CD4-positive, alpha-beta memory T cell (primary cell): ENCODE data around the gene ZNF618. TPM values are rescaled to one million over a fixed set of nuclear protein-coding genes. Genes with fewer than 3 reads are reported as not detected.

Experiments
- CTCF ChIA-PET: fragments of 350-600 bp; sonication (Branson Sonifier 250); formaldehyde crosslinking; loops from one replicate; lab custom pipeline; 2021; ENCODE audit warnings: inconsistent platforms; ENCODE audit not compliant: partially characterized antibody; lab: Charles Lee
- POLR2A ChIA-PET: fragments of 350-600 bp; sonication (Branson Sonifier 250); formaldehyde crosslinking; loops from one replicate; lab custom pipeline; 2021; ENCODE audit not compliant: partially characterized antibody; lab: Charles Lee
- DNase-seq, 5 donors: peaks; one replicate each; pipeline versions ENCODE4 v3.0.0 to v3.0.0-alpha.2; 2020 to 2022; ENCODE audit warnings: mixed read lengths in 1 of 5
- H3K27ac ChIP-seq: one replicate; pipeline ENCODE4 v1.7.0; 2013; ENCODE audit warnings: low read depth, low read length
- H3K27me3 ChIP-seq: 2 replicates; pipeline ENCODE4 v1.7.0; 2013; ENCODE audit warnings: mild to moderate bottlenecking, low read length, moderate library complexity; ENCODE audit not compliant: insufficient read depth
- H3K36me3 ChIP-seq: 2 replicates; pipeline ENCODE4 v1.7.0; 2013; ENCODE audit warnings: mild to moderate bottlenecking, low read length, moderate library complexity; ENCODE audit not compliant: insufficient read depth
- H3K4me1 ChIP-seq: 2 replicates; pipeline ENCODE4 v1.7.0; 2013; ENCODE audit warnings: mild to moderate bottlenecking, low read length, moderate library complexity; ENCODE audit not compliant: insufficient read depth
- H3K4me3 ChIP-seq, 2 donors: one replicate each; pipeline ENCODE4 v1.7.0; 2013; ENCODE audit warnings: low read length in 2 of 2, mild to moderate bottlenecking in 1 of 2
- H3K9me3 ChIP-seq, 2 donors: one replicate each; pipeline ENCODE4 v1.7.0; 2013; ENCODE audit warnings: low read length in 2 of 2, control low read depth in 1 of 2; ENCODE audit not compliant: control insufficient read depth in 1 of 2
- H3K27ac Mint-ChIP-seq, 7 donors: one replicate each; pipeline ENCODE4 v1.8.0; 2020 to 2021; ENCODE audit warnings: mixed read lengths in 7 of 7, mild to moderate bottlenecking in 6 of 7, inconsistent platforms in 3 of 7, moderate library complexity in 3 of 7
- H3K27me3 Mint-ChIP-seq, 2 donors: one replicate each; pipeline ENCODE4 v1.8.0; 2020 to 2021; ENCODE audit warnings: mixed read lengths in 2 of 2
- H3K36me3 Mint-ChIP-seq, 2 donors: one replicate each; pipeline ENCODE4 v1.8.0; 2020 to 2021; ENCODE audit warnings: mixed read lengths in 2 of 2, inconsistent platforms in 1 of 2, mild to moderate bottlenecking in 1 of 2
- H3K4me1 Mint-ChIP-seq, 4 donors: one replicate each; pipeline ENCODE4 v1.8.0; 2020 to 2021; ENCODE audit warnings: mixed read lengths in 4 of 4, mild to moderate bottlenecking in 1 of 4
- H3K4me3 Mint-ChIP-seq, 8 donors: one replicate each; pipeline ENCODE4 v1.8.0; 2020 to 2021; ENCODE audit warnings: mixed read lengths in 8 of 8, mild to moderate bottlenecking in 7 of 8, moderate library complexity in 6 of 8, inconsistent platforms in 3 of 8
- H3K9me3 Mint-ChIP-seq, 8 donors: one replicate each; pipeline ENCODE4 v1.8.0; 2020 to 2021; ENCODE audit warnings: mixed read lengths in 8 of 8, mild to moderate bottlenecking in 5 of 8, inconsistent platforms in 3 of 8, moderate library complexity in 1 of 8
- intact Hi-C: fragments of 100-400 bp; cut with micrococcal nuclease; formaldehyde crosslinking; loops from one replicate; pipeline ENCODE4 v1.15.1; 2023
- polyA plus RNA-seq, 2 donors: library from polyadenylated mRNA; unstranded; fragments of 300-500 nt; fragmentation: Illumina TruSeq; gene quantifications; one replicate each; pipeline ENCODE4 v1.2.3, GENCODE V29; 2021
- total RNA-seq, 2 experiments: library from RNA; stranded (reverse); gene quantifications; one replicate each; pipeline ENCODE4 v1.2.3, GENCODE V29; 2021

The ZNF618 gene
- total and polyA plus RNA-seq, 4 experiments from 2014 or later: 0.79 to 1.7 (median 0.80) TPM; not detected in 1

- Mint-ChIP-seq H3K4me1 (no peaks in the 10 kb centered on the region), H3K9me3 (peaks cover 8 to 38% (median 19%) of the 10 kb centered on the region in 8 donors), H3K36me3 (peaks cover 0 to 2% of the 10 kb centered on the region in 2 donors), H3K27ac (no peak overlapping the region), H3K4me3 (no peak overlapping the region), H3K27me3 (peaks cover 2 to 9% of the 10 kb centered on the region in 2 donors)
- no peak for DNase-seq
- POLR2A ChIA-PET: no interaction called here
- intact Hi-C loops: no loop called here
- CTCF ChIA-PET: no interaction called here
- H3K4me1 ChIP-seq: no peaks in the 10 kb centered on the region
- no peaks in the 10 kb centered on the region for H3K27me3 ChIP-seq
- no peaks in the 10 kb centered on the region for H3K36me3 ChIP-seq
- H3K4me3 ChIP-seq: no peak overlapping the region
- no peak overlapping the region for H3K27ac ChIP-seq
- peaks cover 0 to 3% of the 10 kb centered on the region in 2 donors for H3K9me3 ChIP-seq
Observed at GRCh38 chr9:113927277-113927676, 51.2 kb downstream of the ZNF618 start.

- POLR2A ChIA-PET: no interaction called here
Observed at GRCh38 chr9:113928269-113928668, 52.2 kb downstream of the ZNF618 start.

GRCh38 chr9:113929634-113930389 is 53.7 kb downstream of the ZNF618 start:
- ChIA-PET POLR2A (no interaction called here), CTCF (no interaction called here)
- DNase-seq: no peak
- intact Hi-C loops: no loop called here
- H3K27me3 Mint-ChIP-seq: peaks cover 2 to 9% of the 10 kb centered on the region in 2 donors
- Histone ChIP-seq H3K27ac (no peak overlapping the region), H3K27me3 (no peaks in the 10 kb centered on the region), H3K36me3 (no peaks in the 10 kb centered on the region), H3K4me3 (no peak overlapping the region), H3K9me3 (peaks cover 0 to under 1% of the 10 kb centered on the region in 2 donors), H3K4me1 (no peaks in the 10 kb centered on the region)
- H3K27ac Mint-ChIP-seq: no peak overlapping the region
- H3K4me1 Mint-ChIP-seq: no peaks in the 10 kb centered on the region
- H3K36me3 Mint-ChIP-seq: no peaks in the 10 kb centered on the region
- peaks cover 4 to 32% (median 16%) of the 10 kb centered on the region in 8 donors for H3K9me3 Mint-ChIP-seq
- H3K4me3 Mint-ChIP-seq: no peak overlapping the region

More at GRCh38 chr9:113928269-113928668, 52.2 kb downstream of the ZNF618 start:
- no peak overlapping the region for H3K4me3 Mint-ChIP-seq
- intact Hi-C loops: no loop called here
- H3K27ac Mint-ChIP-seq: no peak overlapping the region
- no peaks in the 10 kb centered on the region for H3K4me1 Mint-ChIP-seq
- peaks cover 0 to 3% of the 10 kb centered on the region in 2 donors for H3K9me3 ChIP-seq
- H3K27me3 ChIP-seq: no peaks in the 10 kb centered on the region
- CTCF ChIA-PET: interaction anchor here (0.6 kb wide), 1 partner anchor 655 kb away, joined by 4 read pairs; no protein-coding TSS in a partner anchor
- peaks cover 0 to 2% of the 10 kb centered on the region in 2 donors for H3K36me3 Mint-ChIP-seq
- H3K4me1 ChIP-seq: no peaks in the 10 kb centered on the region
- H3K27me3 Mint-ChIP-seq: peaks cover 2 to 9% of the 10 kb centered on the region in 2 donors
- no peak overlapping the region for H3K27ac ChIP-seq
- no peak for DNase-seq
- no peaks in the 10 kb centered on the region for H3K36me3 ChIP-seq
- H3K9me3 Mint-ChIP-seq: peaks cover 6 to 38% (median 18%) of the 10 kb centered on the region in 8 donors
- no peak overlapping the region for H3K4me3 ChIP-seq

GRCh38 chr9:113930390-113930783 is 54.3 kb downstream of the ZNF618 start:
- no peak for DNase-seq
- ChIA-PET POLR2A (no interaction called here), CTCF (no interaction called here)
- Mint-ChIP-seq H3K36me3 (no peaks in the 10 kb centered on the region), H3K27me3 (peaks cover 2 to 9% of the 10 kb centered on the region in 2 donors), H3K27ac (no peak overlapping the region), H3K9me3 (peaks cover 0 to 30% (median 16%) of the 10 kb centered on the region in 8 donors), H3K4me1 (no peaks in the 10 kb centered on the region), H3K4me3 (no peak overlapping the region)
- Histone ChIP-seq H3K9me3 (no peaks in the 10 kb centered on the region), H3K4me3 (no peak overlapping the region), H3K27ac (no peak overlapping the region), H3K36me3 (no peaks in the 10 kb centered on the region), H3K4me1 (no peaks in the 10 kb centered on the region), H3K27me3 (no peaks in the 10 kb centered on the region)
- intact Hi-C loops: no loop called here

- no peaks in the 10 kb centered on the region for H3K4me1 Mint-ChIP-seq
- CTCF ChIA-PET: no interaction called here
- Histone ChIP-seq H3K4me3 (no peak overlapping the region), H3K27me3 (no peaks in the 10 kb centered on the region), H3K36me3 (no peaks in the 10 kb centered on the region), H3K27ac (no peak overlapping the region), H3K9me3 (no peaks in the 10 kb centered on the region), H3K4me1 (no peaks in the 10 kb centered on the region)
- peaks cover 2 to 9% of the 10 kb centered on the region in 2 donors for H3K27me3 Mint-ChIP-seq
- DNase-seq: no peak
- intact Hi-C loops: no loop called here
- POLR2A ChIA-PET: no interaction called here
- H3K4me3 Mint-ChIP-seq: no peak overlapping the region
- peaks cover 0 to 30% (median 14%) of the 10 kb centered on the region in 8 donors for H3K9me3 Mint-ChIP-seq
- H3K27ac Mint-ChIP-seq: no peak overlapping the region
- no peaks in the 10 kb centered on the region for H3K36me3 Mint-ChIP-seq
Observed at GRCh38 chr9:113931140-113931539, 55.0 kb downstream of the ZNF618 start.

- H3K36me3 ChIP-seq: no peaks in the 10 kb centered on the region
- H3K27me3 Mint-ChIP-seq: peaks cover 2 to 9% of the 10 kb centered on the region in 2 donors
- H3K27ac ChIP-seq: no peak overlapping the region
- no peak overlapping the region for H3K4me3 ChIP-seq
- no peak for DNase-seq
- ChIA-PET CTCF (no interaction called here), POLR2A (no interaction called here)
- no peak overlapping the region for H3K4me3 Mint-ChIP-seq
- peaks cover 0 to 24% (median 13%) of the 10 kb centered on the region in 8 donors for H3K9me3 Mint-ChIP-seq
- intact Hi-C loops: no loop called here
- no peaks in the 10 kb centered on the region for H3K36me3 Mint-ChIP-seq
- H3K27ac Mint-ChIP-seq: no peak overlapping the region
- H3K27me3 ChIP-seq: no peaks in the 10 kb centered on the region
- H3K9me3 ChIP-seq: no peaks in the 10 kb centered on the region
- H3K4me1 Mint-ChIP-seq: no peaks in the 10 kb centered on the region
- H3K4me1 ChIP-seq: no peaks in the 10 kb centered on the region
Observed at GRCh38 chr9:113931777-113932176, 55.7 kb downstream of the ZNF618 start.

GRCh38 chr9:113932906-113933584 is 56.9 kb downstream of the ZNF618 start:
- intact Hi-C loops: no loop called here
- Histone ChIP-seq H3K4me3 (no peak overlapping the region), H3K27ac (no peak overlapping the region), H3K27me3 (no peaks in the 10 kb centered on the region), H3K4me1 (no peaks in the 10 kb centered on the region), H3K36me3 (no peaks in the 10 kb centered on the region), H3K9me3 (no peaks in the 10 kb centered on the region)
- peaks cover 0 to 17% (median 11%) of the 10 kb centered on the region in 8 donors for H3K9me3 Mint-ChIP-seq
- DNase-seq: no peak
- ChIA-PET CTCF (no interaction called here), POLR2A (no interaction called here)
- peaks cover 0 to 2% (median 0%) of the 10 kb centered on the region in 4 donors for H3K4me1 Mint-ChIP-seq
- H3K36me3 Mint-ChIP-seq: no peaks in the 10 kb centered on the region
- no peak overlapping the region for H3K27ac Mint-ChIP-seq
- H3K4me3 Mint-ChIP-seq: no peak overlapping the region
- H3K27me3 Mint-ChIP-seq: peaks cover 0 to 7% of the 10 kb centered on the region in 2 donors
